GM21619 (cell line): ENCODE results near the gene TAF15.

Experiments used
- ATAC-seq: cut with Tn5 transposase; IDR thresholded peaks from one replicate; pipeline ENCODE4 v1.9.1; 2021; ENCODE audit not compliant: unreplicated experiment

The TAF15 gene

GRCh38 chr17:35817196-35817595 is 7.9 kb downstream of the TAF15 start:
- ATAC-seq: no peak

GRCh38 chr17:35819455-35819854 is 10.2 kb downstream of the TAF15 start:
- ATAC-seq: no peak

- no peak for ATAC-seq
Measured at GRCh38 chr17:35821308-35821707, 12.0 kb downstream of the TAF15 start.

GRCh38 chr17:35825206-35825605 is 15.9 kb downstream of the TAF15 start:
- no peak for ATAC-seq

GRCh38 chr17:35841101-35841500 is 31.8 kb downstream of the TAF15 start:
- ATAC-seq: no peak

GRCh38 chr17:35841505-35841904 is 32.2 kb downstream of the TAF15 start:
- no peak for ATAC-seq

GRCh38 chr17:35842239-35842638 is 33.0 kb downstream of the TAF15 start:
- no peak for ATAC-seq

- ATAC-seq: no peak
Measured at GRCh38 chr17:35843698-35844097, 34.4 kb downstream of the TAF15 start.

- ATAC-seq: no peak
Measured at GRCh38 chr17:35844547-35844946, 35.3 kb downstream of the TAF15 start.

- no peak for ATAC-seq
Measured at GRCh38 chr17:35846055-35846809, 36.9 kb downstream of the TAF15 start.

GRCh38 chr17:35847006-35847405 is 37.7 kb downstream of the TAF15 start:
- ATAC-seq: no peak

GRCh38 chr17:35847633-35848373 is 38.5 kb downstream of the TAF15 start:
- no peak for ATAC-seq

- ATAC-seq: no peak
Measured at GRCh38 chr17:35849469-35850348, 40.4 kb downstream of the TAF15 start.

- no peak for ATAC-seq
Measured at GRCh38 chr17:35855965-35856364, 46.7 kb downstream of the TAF15 start.

- ATAC-seq: no peak
Measured at GRCh38 chr17:35856603-35857002, 47.3 kb downstream of the TAF15 start.

GRCh38 chr17:35864853-35865252 is 55.6 kb downstream of the TAF15 start:
- no peak for ATAC-seq

- ATAC-seq: no peak
Measured at GRCh38 chr17:35865412-35866340, 56.4 kb downstream of the TAF15 start.

GRCh38 chr17:35866341-35866950 is 57.2 kb downstream of the TAF15 start:
- no peak for ATAC-seq

GRCh38 chr17:35867574-35867973 is 58.3 kb downstream of the TAF15 start:
- no peak for ATAC-seq

GRCh38 chr17:35868737-35869136 is 59.5 kb downstream of the TAF15 start, which contains the start of gene HEATR9:
Gene HEATR9 (minus strand): TSS chr17:35868891. CDS start chr17:35868742, 149 bp downstream.
- no peak for ATAC-seq
